OCI-LY7 (cell line): Measurements from ENCODE around the gene SNRNP48. TPM values are rescaled to one million over a fixed set of nuclear protein-coding genes. Genes with fewer than 3 reads are reported as not detected.

Source experiments
- BruUV-seq: library from RNA; stranded (reverse); fragments of 400-500 nt; replicated peaks from 2 replicates; lab custom pipeline; 2021; lab: Mats Ljungman, UMichigan
- CTCF ChIA-PET: fragments of 300-600 bp; sonication (Branson Sonifier 250); formaldehyde crosslinking; loops from one replicate; lab custom pipeline; 2022; ENCODE audit warnings: antibody characterized with exemption; ENCODE audit not compliant: unreplicated experiment; lab: Charles Lee
- POLR2A ChIA-PET: fragments of 300-600 bp; sonication (Branson Sonifier 250); formaldehyde crosslinking; loops from one replicate; lab custom pipeline; 2022; ENCODE audit warnings: antibody characterized with exemption; lab: Charles Lee
- DNase-seq: peaks from one replicate; pipeline ENCODE4 v3.0.0-alpha.2; 2015; ENCODE audit warnings: low spot score
- H2AFZ ChIP-seq: fragments of 200-600 bp; sonication (generic), shearing (Covaris generic); 2 replicates; pipeline ENCODE4 v1.6.1; 2014; ENCODE audit warnings: mild to moderate bottlenecking, antibody characterized with exemption, low read length, moderate library complexity
- H3K27ac ChIP-seq: fragments of 200-600 bp; sonication (generic); 2 replicates; pipeline ENCODE4 v1.5.1; 2014; ENCODE audit warnings: mixed run types, low read depth, mild to moderate bottlenecking, moderate library complexity, low read length, inconsistent platforms; ENCODE audit not compliant: poor library complexity, severe bottlenecking
- H3K36me3 ChIP-seq: fragments of 200-600 bp; sonication (generic); 2 replicates; pipeline ENCODE4 v1.6.1; 2014; ENCODE audit warnings: mild to moderate bottlenecking, antibody characterized with exemption, low read length, moderate library complexity, mixed read lengths; ENCODE audit not compliant: insufficient read depth
- H3K4me1 ChIP-seq: fragments of 200-600 bp; sonication (generic); 2 replicates; pipeline ENCODE4 v1.5.1; 2014; ENCODE audit warnings: mild to moderate bottlenecking, low read length; ENCODE audit not compliant: insufficient read depth, poor library complexity, severe bottlenecking
- H3K4me2 ChIP-seq: fragments of 200-600 bp; sonication (generic); 2 replicates; pipeline ENCODE4 v1.6.1; 2014; ENCODE audit warnings: mild to moderate bottlenecking, low read length
- H3K4me3 ChIP-seq: fragments of 200-600 bp; sonication (generic); 2 replicates; pipeline ENCODE4 v1.5.1; 2014; ENCODE audit warnings: mild to moderate bottlenecking, low read depth, low read length; ENCODE audit not compliant: poor library complexity, severe bottlenecking
- H3K79me2 ChIP-seq: fragments of 200-600 bp; sonication (generic); 2 replicates; pipeline ENCODE4 v1.6.1; 2016; ENCODE audit warnings: low read depth, mild to moderate bottlenecking, low read length, moderate library complexity, mixed read lengths; ENCODE audit not compliant: insufficient read depth
- H3K9me2 ChIP-seq: fragments of 200-600 bp; sonication (generic); 2 replicates; pipeline ENCODE4 v1.6.1; 2016; ENCODE audit warnings: mild to moderate bottlenecking, low read length, mixed read lengths; ENCODE audit not compliant: insufficient read depth
- H3K9me3 ChIP-seq: fragments of 200-600 bp; sonication (generic); 2 replicates; pipeline ENCODE4 v1.6.1; 2014; ENCODE audit warnings: mild to moderate bottlenecking, mixed run types, low read length, mixed read lengths
- H4K20me1 ChIP-seq: fragments of 200-600 bp; sonication (generic); 2 replicates; pipeline ENCODE4 v1.6.1; 2014; ENCODE audit warnings: mild to moderate bottlenecking, antibody characterized with exemption, low read length, moderate library complexity, mixed read lengths; ENCODE audit not compliant: insufficient read depth
- CTCF ChIP-seq: fragments of 200-600 bp; sonication (generic); conservative IDR thresholded peaks from 2 replicates; pipeline ENCODE4 v1.5.1; 2014; ENCODE audit warnings: mild to moderate bottlenecking, antibody characterized with exemption, low read length, moderate library complexity, mixed read lengths
- EZH2phosphoT487 ChIP-seq: fragments of 200-600 bp; sonication (generic); IDR thresholded peaks from 2 replicates; pipeline ENCODE4 v1.6.1; 2018; ENCODE audit warnings: low read depth, borderline replicate concordance, mild to moderate bottlenecking, mixed run types, antibody characterized with exemption, low read length, moderate library complexity, mixed read lengths
- intact Hi-C: fragments of 100-400 bp; cut with micrococcal nuclease; formaldehyde crosslinking; loops from one replicate; pipeline ENCODE4 v1.10.0; 2022; ENCODE audit not compliant: unreplicated experiment
- total RNA-seq, 2 experiments: library from RNA; depleted of rRNA in 1 of 2; stranded (reverse); fragments of >200 nt in 1 of 2; shearing (Covaris generic) in 1 of 2; gene quantifications; 2 replicates each; pipeline ENCODE4 v1.2.3, GENCODE V29; 2014 to 2022

SNRNP48 gene
- total RNA-seq, 2 experiments from 2014 or later: 24.1 to 30.2 TPM

- H4K20me1 ChIP-seq: no peaks in the 10 kb centered on the region
- no peak overlapping the region for H3K4me2 ChIP-seq
- intact Hi-C loops: no loop called here
- TF ChIP-seq EZH2phosphoT487: no peak
- no peaks in the 10 kb centered on the region for H3K79me2 ChIP-seq
- H3K9me2 ChIP-seq: no peaks in the 10 kb centered on the region
- H3K4me1 ChIP-seq: no peaks in the 10 kb centered on the region
- no peak overlapping the region for H2AFZ ChIP-seq
- BruUV-seq: no TSS peak
- H3K36me3 ChIP-seq: no peaks in the 10 kb centered on the region
- H3K27ac ChIP-seq: no peak overlapping the region
- DNase-seq: no peak
- ChIA-PET CTCF (no interaction called here), POLR2A (interaction anchor here (0.5 kb wide), 1 partner anchor 53 kb away, joined by 6 read pairs; no protein-coding TSS in a partner anchor)
- no peaks in the 10 kb centered on the region for H3K9me3 ChIP-seq
- no peak overlapping the region for H3K4me3 ChIP-seq
Observed at GRCh38 chr6:7544597-7544996, 45.4 kb upstream of the SNRNP48 start.

- H3K4me2 ChIP-seq: no peak overlapping the region
- no peaks in the 10 kb centered on the region for H3K9me2 ChIP-seq
- no peaks in the 10 kb centered on the region for H4K20me1 ChIP-seq
- intact Hi-C loops: no loop called here
- CTCF ChIA-PET: no interaction called here
- H3K9me3 ChIP-seq: no peaks in the 10 kb centered on the region
- DNase-seq: no peak
- no peak overlapping the region for H3K27ac ChIP-seq
- no peak overlapping the region for H2AFZ ChIP-seq
- no peak overlapping the region for H3K4me3 ChIP-seq
- no peaks in the 10 kb centered on the region for H3K36me3 ChIP-seq
- POLR2A ChIA-PET: interaction anchor here (1.4 kb wide), 1 partner anchor 11 kb away, joined by 5 read pairs; no protein-coding TSS in a partner anchor
- H3K79me2 ChIP-seq: no peaks in the 10 kb centered on the region
- TF ChIP-seq CTCF (no peak), EZH2phosphoT487 (no peak)
- no TSS peak for BruUV-seq
- H3K4me1 ChIP-seq: no peaks in the 10 kb centered on the region
Observed at GRCh38 chr6:7545316-7546019, 44.5 kb upstream of the SNRNP48 start.

GRCh38 chr6:7546020-7546369 is 44.0 kb upstream of the SNRNP48 start:
- DNase-seq: no peak
- no peaks in the 10 kb centered on the region for H3K36me3 ChIP-seq
- H3K4me2 ChIP-seq: no peak overlapping the region
- BruUV-seq: no TSS peak
- no peak overlapping the region for H3K27ac ChIP-seq
- no peaks in the 10 kb centered on the region for H3K9me3 ChIP-seq
- no peak overlapping the region for H3K4me3 ChIP-seq
- H3K79me2 ChIP-seq: no peaks in the 10 kb centered on the region
- ChIA-PET POLR2A (interaction anchor here (0.6 to 1.4 kb wide), 2 partner anchors 11 to 89 kb away, joined by 3 to 5 read pairs; no protein-coding TSS in a partner anchor), CTCF (no interaction called here)
- H3K9me2 ChIP-seq: no peaks in the 10 kb centered on the region
- intact Hi-C loops: no loop called here
- no peaks in the 10 kb centered on the region for H3K4me1 ChIP-seq
- H4K20me1 ChIP-seq: no peaks in the 10 kb centered on the region
- no peak for TF ChIP-seq EZH2phosphoT487
- TF ChIP-seq CTCF: no peak
- H2AFZ ChIP-seq: no peak overlapping the region
